CD4-positive, alpha-beta memory T cell (primary cell): ENCODE measurements around the gene CTDSP1. TPM values are rescaled to one million over a fixed set of nuclear protein-coding genes. Genes with fewer than 3 reads are reported as not detected.
A peak's percentile ranks its signal among the peaks of the same experiment; 100 is the strongest.

Experiments used
- CTCF ChIA-PET: fragments of 350-600 bp; sonication (Branson Sonifier 250); formaldehyde crosslinking; loops from one replicate; lab custom pipeline; 2021; ENCODE audit warnings: inconsistent platforms; ENCODE audit not compliant: partially characterized antibody; lab: Charles Lee
- POLR2A ChIA-PET: fragments of 350-600 bp; sonication (Branson Sonifier 250); formaldehyde crosslinking; loops from one replicate; lab custom pipeline; 2021; ENCODE audit not compliant: partially characterized antibody; lab: Charles Lee
- DNase-seq, 5 donors: peaks; one replicate each; pipeline versions ENCODE4 v3.0.0 to v3.0.0-alpha.2; 2020 to 2022; ENCODE audit warnings: mixed read lengths in 1 of 5
- H3K27ac ChIP-seq: one replicate; pipeline ENCODE4 v1.7.0; 2013; ENCODE audit warnings: low read depth, low read length
- H3K27me3 ChIP-seq: 2 replicates; pipeline ENCODE4 v1.7.0; 2013; ENCODE audit warnings: mild to moderate bottlenecking, low read length, moderate library complexity; ENCODE audit not compliant: insufficient read depth
- H3K36me3 ChIP-seq: 2 replicates; pipeline ENCODE4 v1.7.0; 2013; ENCODE audit warnings: mild to moderate bottlenecking, low read length, moderate library complexity; ENCODE audit not compliant: insufficient read depth
- H3K4me1 ChIP-seq: 2 replicates; pipeline ENCODE4 v1.7.0; 2013; ENCODE audit warnings: mild to moderate bottlenecking, low read length, moderate library complexity; ENCODE audit not compliant: insufficient read depth
- H3K4me3 ChIP-seq, 2 donors: one replicate each; pipeline ENCODE4 v1.7.0; 2013; ENCODE audit warnings: low read length in 2 of 2, mild to moderate bottlenecking in 1 of 2
- H3K9me3 ChIP-seq, 2 donors: one replicate each; pipeline ENCODE4 v1.7.0; 2013; ENCODE audit warnings: low read length in 2 of 2, control low read depth in 1 of 2; ENCODE audit not compliant: control insufficient read depth in 1 of 2
- H3K27ac Mint-ChIP-seq, 7 donors: one replicate each; pipeline ENCODE4 v1.8.0; 2020 to 2021; ENCODE audit warnings: mixed read lengths in 7 of 7, mild to moderate bottlenecking in 6 of 7, inconsistent platforms in 3 of 7, moderate library complexity in 3 of 7
- H3K27me3 Mint-ChIP-seq, 2 donors: one replicate each; pipeline ENCODE4 v1.8.0; 2020 to 2021; ENCODE audit warnings: mixed read lengths in 2 of 2
- H3K36me3 Mint-ChIP-seq, 2 donors: one replicate each; pipeline ENCODE4 v1.8.0; 2020 to 2021; ENCODE audit warnings: mixed read lengths in 2 of 2, inconsistent platforms in 1 of 2, mild to moderate bottlenecking in 1 of 2
- H3K4me1 Mint-ChIP-seq, 4 donors: one replicate each; pipeline ENCODE4 v1.8.0; 2020 to 2021; ENCODE audit warnings: mixed read lengths in 4 of 4, mild to moderate bottlenecking in 1 of 4
- H3K4me3 Mint-ChIP-seq, 8 donors: one replicate each; pipeline ENCODE4 v1.8.0; 2020 to 2021; ENCODE audit warnings: mixed read lengths in 8 of 8, mild to moderate bottlenecking in 7 of 8, moderate library complexity in 6 of 8, inconsistent platforms in 3 of 8
- H3K9me3 Mint-ChIP-seq, 8 donors: one replicate each; pipeline ENCODE4 v1.8.0; 2020 to 2021; ENCODE audit warnings: mixed read lengths in 8 of 8, mild to moderate bottlenecking in 5 of 8, inconsistent platforms in 3 of 8, moderate library complexity in 1 of 8
- intact Hi-C: fragments of 100-400 bp; cut with micrococcal nuclease; formaldehyde crosslinking; loops from one replicate; pipeline ENCODE4 v1.15.1; 2023
- polyA plus RNA-seq, 2 donors: library from polyadenylated mRNA; unstranded; fragments of 300-500 nt; fragmentation: Illumina TruSeq; gene quantifications; one replicate each; pipeline ENCODE4 v1.2.3, GENCODE V29; 2021
- total RNA-seq, 2 experiments: library from RNA; stranded (reverse); gene quantifications; one replicate each; pipeline ENCODE4 v1.2.3, GENCODE V29; 2021

CTDSP1 gene
- total and polyA plus RNA-seq, 4 experiments from 2014 or later = 26.4 to 183 (median 110) TPM

GRCh38 chr2:218430721-218431120, 31.1 kb downstream of the CTDSP1 start:
- peaks cover 0 to 3% (median 0%) of the 10 kb centered on the region in 4 donors for H3K4me1 Mint-ChIP-seq
- Histone ChIP-seq H3K36me3 (no peaks in the 10 kb centered on the region), H3K4me1 (no peaks in the 10 kb centered on the region), H3K9me3 (no peaks in the 10 kb centered on the region), H3K27me3 (no peaks in the 10 kb centered on the region), H3K4me3 (no peak overlapping the region), H3K27ac (no peak overlapping the region)
- POLR2A ChIA-PET = no interaction called here
- H3K27ac Mint-ChIP-seq = no peak overlapping the region
- intact Hi-C loops = no loop called here
- H3K9me3 Mint-ChIP-seq = no peaks in the 10 kb centered on the region
- no peaks in the 10 kb centered on the region for H3K36me3 Mint-ChIP-seq
- no peak overlapping the region for H3K4me3 Mint-ChIP-seq
- no peak for DNase-seq
- CTCF ChIA-PET = interaction anchor here (1.2 to 1.9 kb wide), 3 partner anchors 12 to 32 kb away, joined by 3 to 4 read pairs (median 3); no protein-coding TSS in a partner anchor
- no peaks in the 10 kb centered on the region for H3K27me3 Mint-ChIP-seq

- POLR2A ChIA-PET = no interaction called here
- CTCF ChIA-PET = interaction anchor here (0.7 to 0.9 kb wide), 2 partner anchors 14 to 256 kb away, joined by 4 read pairs; no protein-coding TSS in a partner anchor
- Mint-ChIP-seq H3K4me1 (peaks cover 0 to 3% (median 0%) of the 10 kb centered on the region in 4 donors), H3K36me3 (no peaks in the 10 kb centered on the region), H3K27ac (no peak overlapping the region), H3K4me3 (no peak overlapping the region), H3K9me3 (no peaks in the 10 kb centered on the region), H3K27me3 (no peaks in the 10 kb centered on the region)
- Histone ChIP-seq H3K9me3 (no peaks in the 10 kb centered on the region), H3K27me3 (no peaks in the 10 kb centered on the region), H3K36me3 (no peaks in the 10 kb centered on the region), H3K4me1 (no peaks in the 10 kb centered on the region), H3K4me3 (no peak overlapping the region), H3K27ac (no peak overlapping the region)
- DNase-seq = no peak
- intact Hi-C loops = no loop called here
These were observed 32.2 kb downstream of the CTDSP1 start for GRCh38 chr2:218431878-218432277.

GRCh38 chr2:218432676-218433365, 33.2 kb downstream of the CTDSP1 start:
- ChIA-PET CTCF (no interaction called here), POLR2A (no interaction called here)
- intact Hi-C loops = no loop called here
- Mint-ChIP-seq H3K36me3 (no peaks in the 10 kb centered on the region), H3K27ac (no peak overlapping the region), H3K4me1 (peaks cover 0 to 3% (median 0%) of the 10 kb centered on the region in 4 donors), H3K9me3 (no peaks in the 10 kb centered on the region), H3K4me3 (no peak overlapping the region), H3K27me3 (no peaks in the 10 kb centered on the region)
- Histone ChIP-seq H3K27me3 (no peaks in the 10 kb centered on the region), H3K9me3 (no peaks in the 10 kb centered on the region), H3K4me3 (no peak overlapping the region), H3K27ac (no peak overlapping the region), H3K4me1 (no peaks in the 10 kb centered on the region), H3K36me3 (no peaks in the 10 kb centered on the region)
- no peak for DNase-seq

- H3K4me1 Mint-ChIP-seq = peaks cover 0 to 3% (median 0%) of the 10 kb centered on the region in 4 donors
- no peaks in the 10 kb centered on the region for H3K36me3 ChIP-seq
- ChIA-PET POLR2A (no interaction called here), CTCF (interaction anchor here (0.9 kb wide), 1 partner anchor 32 kb away, joined by 3 read pairs; no protein-coding TSS in a partner anchor)
- no peak overlapping the region for H3K27ac Mint-ChIP-seq
- H3K4me1 ChIP-seq = no peaks in the 10 kb centered on the region
- H3K27ac ChIP-seq = no peak overlapping the region
- H3K9me3 Mint-ChIP-seq = peaks cover 0 to 2% (median 0%) of the 10 kb centered on the region in 8 donors
- no peak overlapping the region for H3K4me3 Mint-ChIP-seq
- no peaks in the 10 kb centered on the region for H3K9me3 ChIP-seq
- no peak for DNase-seq
- no peak overlapping the region for H3K4me3 ChIP-seq
- no peaks in the 10 kb centered on the region for H3K27me3 ChIP-seq
- H3K27me3 Mint-ChIP-seq = no peaks in the 10 kb centered on the region
- intact Hi-C loops = no loop called here
- no peaks in the 10 kb centered on the region for H3K36me3 Mint-ChIP-seq
These were observed 34.8 kb downstream of the CTDSP1 start for GRCh38 chr2:218434456-218434855.

- Mint-ChIP-seq H3K4me3 (peak overlapping the region in 1 of 8 donors; percentile 53), H3K27ac (peak overlapping the region in 1 of 7 donors; percentile 3), H3K27me3 (no peaks in the 10 kb centered on the region), H3K9me3 (peaks cover 0 to 2% (median 0%) of the 10 kb centered on the region in 8 donors), H3K36me3 (no peaks in the 10 kb centered on the region), H3K4me1 (peaks cover 0 to 3% (median under 1%) of the 10 kb centered on the region in 4 donors)
- H3K36me3 ChIP-seq = no peaks in the 10 kb centered on the region
- H3K27me3 ChIP-seq = no peaks in the 10 kb centered on the region
- H3K4me1 ChIP-seq = no peaks in the 10 kb centered on the region
- H3K9me3 ChIP-seq = no peaks in the 10 kb centered on the region
- intact Hi-C loops = no loop called here
- ChIA-PET CTCF (no interaction called here), POLR2A (no interaction called here)
- no peak for DNase-seq
- no peak overlapping the region for H3K27ac ChIP-seq
- no peak overlapping the region for H3K4me3 ChIP-seq
These were observed 35.6 kb downstream of the CTDSP1 start for GRCh38 chr2:218435003-218435982.

- DNase-seq = no peak
- ChIA-PET CTCF (no interaction called here), POLR2A (no interaction called here)
- H3K9me3 Mint-ChIP-seq = peaks cover 0 to 2% (median 0%) of the 10 kb centered on the region in 8 donors
- H3K4me3 Mint-ChIP-seq = peak overlapping the region in 1 of 8 donors; percentile 12
- Histone ChIP-seq H3K27me3 (no peaks in the 10 kb centered on the region), H3K36me3 (no peaks in the 10 kb centered on the region), H3K9me3 (no peaks in the 10 kb centered on the region), H3K4me1 (no peaks in the 10 kb centered on the region), H3K27ac (no peak overlapping the region), H3K4me3 (no peak overlapping the region)
- H3K4me1 Mint-ChIP-seq = peaks cover 0 to 3% (median under 1%) of the 10 kb centered on the region in 4 donors
- H3K27ac Mint-ChIP-seq = no peak overlapping the region
- H3K36me3 Mint-ChIP-seq = no peaks in the 10 kb centered on the region
- intact Hi-C loops = no loop called here
- no peaks in the 10 kb centered on the region for H3K27me3 Mint-ChIP-seq
These were observed 37.3 kb downstream of the CTDSP1 start for GRCh38 chr2:218436992-218437391.

- no peak for DNase-seq
- Histone ChIP-seq H3K4me3 (no peak overlapping the region), H3K36me3 (no peaks in the 10 kb centered on the region), H3K27ac (no peak overlapping the region), H3K27me3 (no peaks in the 10 kb centered on the region), H3K4me1 (no peaks in the 10 kb centered on the region), H3K9me3 (no peaks in the 10 kb centered on the region)
- peaks cover 0 to 2% (median under 1%) of the 10 kb centered on the region in 4 donors for H3K4me1 Mint-ChIP-seq
- no peaks in the 10 kb centered on the region for H3K36me3 Mint-ChIP-seq
- POLR2A ChIA-PET = no interaction called here
- peaks cover 0 to 2% (median 0%) of the 10 kb centered on the region in 8 donors for H3K9me3 Mint-ChIP-seq
- H3K27me3 Mint-ChIP-seq = no peaks in the 10 kb centered on the region
- no peak overlapping the region for H3K4me3 Mint-ChIP-seq
- peak overlapping the region in 4 of 7 donors; percentile 32 to 69 (median 56) for H3K27ac Mint-ChIP-seq
- intact Hi-C loops = no loop called here
- CTCF ChIA-PET = no interaction called here
These were observed 38.3 kb downstream of the CTDSP1 start for GRCh38 chr2:218437969-218438368.
